Adipose tissue (tissue), 3 donors: ENCODE measurements around the gene ARFGAP2. TPM values are rescaled to one million over a fixed set of nuclear protein-coding genes. Genes with fewer than 3 reads are reported as not detected.

Experiments
- H3K27ac ChIP-seq: one replicate; pipeline ENCODE4 v1.5.1; 2013; ENCODE audit warnings: low read depth, low read length
- WGBS, 3 donors: extraction: QIAGEN DNeasy Blood & Tissue Kit; methylation state at CpG; one replicate each; pipeline ENCODE4 v1.1.7; 2013; 5-methylcytosine and 5-hydroxymethylcytosine counted together
- polyA plus RNA-seq, 3 donors: library from polyadenylated mRNA; stranded (reverse); fragments of 200-250 nt; gene quantifications; one replicate each; pipeline ENCODE4 v1.2.3, GENCODE V29; 2013
- donor health status: healthy with polysubstance abuse.
- donor health status: Bipolar disorder and iron deficiency.
- donor health status: healthy.

ARFGAP2 gene
- polyA plus RNA-seq, 3 donors: 50.7 to 79.0 (median 65.3) TPM

DNA sequence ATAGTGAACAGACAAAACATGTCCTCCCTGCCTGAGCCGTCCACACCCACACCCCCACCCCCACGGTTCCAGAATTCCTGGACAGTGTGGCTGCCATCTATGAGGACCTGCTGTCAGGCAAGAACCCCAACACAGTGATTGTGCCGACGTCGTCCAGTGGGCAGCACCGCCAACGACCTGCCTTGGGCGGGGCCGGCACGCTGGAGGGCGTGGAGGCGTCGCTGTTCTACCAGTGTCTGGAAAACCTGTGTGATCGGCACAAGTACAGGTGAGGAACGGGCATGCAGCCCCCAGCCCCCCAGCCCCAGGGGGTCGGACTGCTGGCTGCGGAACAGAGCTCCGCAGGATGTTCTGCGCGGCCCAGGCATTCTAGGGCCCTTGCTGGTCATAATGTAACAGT is 19.7 kb downstream of the ARFGAP2 start:
- no peak overlapping the region for H3K27ac ChIP-seq
- 90 to 91% (median 91%) methylated on average over 20 of the region's 20 CpGs for WGBS, 3 donors

DNA sequence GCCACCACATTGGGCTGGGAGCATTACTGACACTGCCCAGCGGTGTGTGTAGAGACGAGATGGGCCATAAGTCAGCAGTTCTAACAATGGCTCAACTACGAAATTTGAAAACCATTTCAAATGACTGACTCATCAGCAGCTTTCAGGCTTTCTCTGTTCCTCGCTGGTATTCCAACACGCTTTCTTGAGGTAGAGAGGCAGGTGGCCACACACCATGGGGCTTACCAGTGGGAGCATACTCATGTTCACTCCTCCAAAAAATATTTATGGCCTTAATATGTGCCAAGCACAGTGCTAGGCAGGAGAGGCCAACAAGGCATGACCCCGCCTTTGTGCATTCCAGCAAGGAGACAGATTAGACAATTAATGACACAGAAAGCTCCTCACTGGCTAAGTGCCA is 20.3 kb downstream of the ARFGAP2 start:
- no peak overlapping the region for H3K27ac ChIP-seq
- WGBS, 3 donors: 89 to 95% (median 92%) methylated on average over 6 of the region's 6 CpGs

DNA sequence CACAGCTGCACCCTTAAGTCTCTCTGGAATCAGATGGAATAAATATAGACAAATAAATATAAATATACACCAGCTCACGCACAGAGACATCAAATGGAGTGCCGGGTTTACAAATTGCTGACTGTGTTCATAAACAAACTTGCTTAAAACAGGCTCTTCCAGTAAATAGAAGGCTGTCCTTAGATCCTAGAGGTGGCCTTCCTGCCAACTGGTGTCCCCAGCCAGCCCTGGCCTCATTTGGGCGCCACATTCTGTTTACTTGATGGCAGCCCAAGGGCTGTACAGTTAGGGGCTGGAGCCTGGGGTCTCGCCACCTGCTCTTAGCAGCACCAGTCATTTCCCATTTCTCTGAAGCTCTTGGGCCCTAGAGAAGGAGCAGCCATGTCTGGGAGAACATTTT is 20.8 kb downstream of the ARFGAP2 start:
- 78 to 94% (median 88%) methylated on average over 4 of the region's 4 CpGs for WGBS, 3 donors
- H3K27ac ChIP-seq: no peak overlapping the region

DNA sequence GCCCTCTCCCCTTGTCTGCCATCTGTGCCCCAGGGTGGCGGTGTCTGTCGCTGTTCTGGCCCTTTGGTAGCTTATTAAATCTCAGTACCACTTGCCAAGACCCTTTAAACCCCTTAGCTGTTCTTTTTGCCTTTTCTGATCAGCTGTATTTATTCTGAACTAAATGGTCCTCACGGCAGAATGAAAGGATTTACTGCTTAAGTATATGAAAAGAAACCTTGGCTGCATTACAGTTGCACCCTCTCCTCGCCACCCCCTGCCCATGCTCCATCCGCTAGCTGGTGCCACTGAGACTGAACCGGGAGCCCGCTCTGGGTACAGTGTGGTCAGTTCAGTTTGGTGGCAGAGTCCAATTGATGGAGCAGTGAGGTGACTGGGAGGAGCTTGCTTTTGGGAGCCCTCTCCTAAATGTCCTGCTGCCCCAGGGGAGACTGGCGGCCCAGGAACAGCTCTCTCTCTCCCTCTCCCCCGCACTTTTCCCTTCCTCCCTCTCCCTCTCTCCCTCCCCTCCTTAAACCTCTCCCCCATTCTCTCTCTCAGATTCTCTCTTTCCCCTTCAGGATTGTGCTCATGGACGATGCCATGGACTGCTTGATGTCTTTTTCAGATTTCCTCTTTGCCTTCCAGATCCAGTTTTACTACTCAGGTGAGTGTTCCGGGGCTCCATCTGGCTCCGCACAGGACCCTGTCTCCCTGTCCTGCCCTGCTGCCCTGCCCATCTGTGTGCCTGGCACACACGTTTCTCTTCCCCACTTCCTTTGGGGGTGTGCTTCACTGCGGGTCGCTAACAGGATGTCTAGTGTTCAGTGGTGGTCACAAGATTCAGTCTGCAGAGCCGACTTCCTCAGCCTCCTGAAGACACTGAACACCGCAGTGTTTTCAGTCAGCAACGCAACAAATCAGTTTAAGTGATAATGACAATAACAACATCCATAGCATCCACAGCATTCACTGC is 21.8 kb downstream of the ARFGAP2 start:
- 55 to 79% (median 62%) methylated on average over 18 of the region's 18 CpGs for WGBS, 3 donors
- no peak overlapping the region for H3K27ac ChIP-seq

DNA sequence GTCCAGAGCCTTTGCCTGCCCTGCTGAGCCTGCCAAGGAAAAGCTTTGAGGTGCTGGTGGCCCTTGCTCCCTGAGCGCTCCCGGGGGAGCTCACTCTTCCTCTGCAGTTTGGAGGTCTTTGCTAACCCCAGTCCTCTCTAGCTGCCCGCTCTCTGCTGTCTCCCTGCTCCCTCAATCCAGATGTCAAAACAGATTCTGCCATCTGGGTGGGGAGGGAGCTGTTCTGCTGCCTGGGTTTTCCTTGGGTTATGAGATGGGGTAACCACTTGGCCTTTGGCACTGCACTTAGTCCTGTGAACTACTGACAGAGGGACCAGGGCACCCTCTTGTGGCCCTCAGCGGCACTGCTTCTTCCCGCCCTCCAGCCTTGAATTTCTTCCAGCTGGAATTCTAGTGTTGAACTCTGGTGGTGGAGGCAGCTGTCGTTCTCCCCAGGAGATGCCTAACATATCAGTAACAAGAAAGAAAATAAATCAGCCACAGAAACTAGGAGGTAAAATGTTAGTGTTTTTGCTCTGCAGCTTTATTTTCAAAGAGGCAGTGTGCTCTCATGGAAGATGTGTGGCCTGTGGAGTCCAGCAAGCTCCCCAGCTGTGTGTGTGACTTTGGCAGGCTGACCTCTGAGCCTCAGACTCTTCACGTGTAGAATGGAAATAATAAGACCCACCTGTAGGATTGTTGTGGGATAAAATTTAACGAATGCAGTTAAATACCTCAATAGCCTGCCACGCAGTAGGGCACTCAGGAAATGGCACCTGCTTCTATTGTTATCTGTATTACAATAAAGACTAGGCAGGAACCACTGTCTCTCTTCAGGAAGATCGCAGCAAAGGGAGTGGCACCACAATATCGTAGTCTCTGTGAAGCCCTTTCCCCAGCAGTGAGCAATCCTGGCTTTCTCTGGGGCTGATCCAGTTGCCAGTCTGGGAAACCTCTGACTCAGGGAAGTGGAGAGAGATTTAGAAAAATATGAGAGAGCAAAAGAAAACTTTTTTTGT is 23.4 kb downstream of the ARFGAP2 start:
- no peak overlapping the region for H3K27ac ChIP-seq
- WGBS, 3 donors: 32 to 46% (median 45%) methylated on average over 11 of the region's 11 CpGs

- 72 to 84% (median 81%) methylated on average over 16 of the region's 16 CpGs for WGBS, 3 donors
- no peak overlapping the region for H3K27ac ChIP-seq
These were observed 24.3 kb downstream of the ARFGAP2 start for GRCh38 chr11:47152126-47152952.

- 49 to 73% (median 70%) methylated on average over 2 of the region's 2 CpGs for WGBS, 3 donors
- H3K27ac ChIP-seq: no peak overlapping the region
These were observed 26.9 kb downstream of the ARFGAP2 start for GRCh38 chr11:47149782-47150181.

DNA sequence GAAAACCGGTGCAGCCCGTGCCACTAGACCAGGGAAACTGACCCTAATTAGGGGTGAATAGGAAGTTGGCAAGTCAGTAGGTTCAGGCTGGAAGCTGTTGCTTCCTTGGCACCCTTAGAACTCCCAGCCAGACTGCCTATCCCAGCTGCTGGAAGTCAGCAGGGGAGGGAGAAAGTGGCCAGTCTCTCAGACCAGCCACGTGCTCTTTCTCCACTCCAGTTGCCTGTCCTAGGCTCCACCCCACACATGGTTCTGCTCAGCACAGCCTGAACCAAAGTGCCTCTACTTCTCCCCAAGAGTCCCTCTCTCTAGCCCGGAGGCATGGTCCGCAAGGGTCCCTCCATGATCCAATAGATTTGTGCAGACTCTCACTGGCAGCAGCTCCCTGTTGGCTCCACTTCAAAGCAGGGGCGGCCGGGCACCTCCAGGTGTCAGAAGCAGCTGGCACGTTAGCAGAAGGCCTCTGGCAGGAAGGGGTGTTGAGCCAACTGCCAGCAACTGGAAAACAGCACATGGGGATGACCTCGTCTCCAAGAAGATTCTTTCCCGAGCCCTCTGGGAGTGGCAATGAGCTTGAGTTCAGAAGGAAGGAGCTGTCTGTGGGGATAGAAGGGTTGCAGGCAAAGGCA is 27.7 kb downstream of the ARFGAP2 start:
- 29 to 67% (median 63%) methylated on average over 10 of the region's 10 CpGs for WGBS, 3 donors
- H3K27ac ChIP-seq: no peak overlapping the region

DNA sequence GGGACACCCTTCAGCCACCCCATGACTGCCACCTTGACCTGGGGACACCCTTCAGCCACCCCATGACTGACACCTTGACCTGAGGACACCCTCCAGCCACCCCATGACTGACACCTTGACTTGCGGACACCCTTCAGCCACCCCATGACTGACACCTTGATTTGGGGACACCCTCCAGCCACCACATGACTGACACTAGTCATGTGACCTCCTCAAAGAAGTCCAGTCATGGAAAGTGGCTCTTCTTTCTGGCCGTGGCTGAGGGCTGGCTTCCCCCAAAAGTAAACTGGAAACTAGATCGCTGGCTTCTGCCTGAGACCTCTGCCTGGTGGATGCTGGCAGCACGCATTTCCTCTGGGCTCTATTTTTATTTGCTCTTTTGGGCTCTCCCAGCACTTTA is 28.4 kb downstream of the ARFGAP2 start:
- H3K27ac ChIP-seq: no peak overlapping the region
- WGBS, 3 donors: 55 to 93% (median 87%) methylated on average over 4 of the region's 4 CpGs

DNA sequence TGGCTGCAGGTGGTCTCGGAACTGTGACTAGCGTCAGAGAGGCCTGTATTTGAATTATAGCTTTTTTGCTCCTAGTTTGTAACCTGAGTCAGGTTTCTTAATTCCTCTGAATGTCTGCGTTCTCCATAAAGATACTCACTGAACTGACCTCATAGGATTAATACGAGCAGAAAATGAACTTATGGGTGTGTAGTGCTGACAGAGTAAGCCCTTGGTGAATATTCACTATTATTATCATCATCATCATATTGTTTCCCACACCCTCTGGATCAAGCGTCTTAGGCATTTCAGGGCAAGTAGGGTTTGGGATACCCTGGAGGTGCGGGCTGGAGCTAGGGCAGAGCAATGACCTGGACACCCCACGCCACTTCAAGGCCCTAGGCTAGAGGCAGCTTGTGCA is 29.0 kb downstream of the ARFGAP2 start:
- H3K27ac ChIP-seq: no peak overlapping the region
- WGBS, 3 donors: 96 to 97% (median 97%) methylated on average over 7 of the region's 7 CpGs

DNA sequence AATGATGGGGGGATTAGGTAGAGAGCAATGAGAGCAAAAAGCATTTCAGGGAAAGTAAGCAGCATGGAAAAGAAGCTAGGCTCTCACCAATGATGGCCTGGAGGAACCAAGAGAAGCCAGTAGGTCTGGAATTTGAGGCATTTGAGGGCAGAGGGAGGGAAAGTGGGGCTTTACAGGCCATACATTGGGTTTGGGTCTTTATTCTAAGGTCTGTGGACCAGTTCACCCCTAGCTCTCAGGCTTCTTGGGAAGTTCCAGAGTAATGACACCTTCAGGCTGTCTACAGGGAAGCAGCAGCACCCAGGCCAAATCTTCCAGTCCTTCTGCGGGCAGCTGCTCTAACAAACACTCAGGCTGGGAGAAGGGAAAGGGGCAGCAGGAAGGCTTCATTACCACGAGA is 29.4 kb downstream of the ARFGAP2 start:
- H3K27ac ChIP-seq: no peak overlapping the region
- 79 to 92% (median 91%) methylated on average over 2 of the region's 2 CpGs for WGBS, 3 donors

DNA sequence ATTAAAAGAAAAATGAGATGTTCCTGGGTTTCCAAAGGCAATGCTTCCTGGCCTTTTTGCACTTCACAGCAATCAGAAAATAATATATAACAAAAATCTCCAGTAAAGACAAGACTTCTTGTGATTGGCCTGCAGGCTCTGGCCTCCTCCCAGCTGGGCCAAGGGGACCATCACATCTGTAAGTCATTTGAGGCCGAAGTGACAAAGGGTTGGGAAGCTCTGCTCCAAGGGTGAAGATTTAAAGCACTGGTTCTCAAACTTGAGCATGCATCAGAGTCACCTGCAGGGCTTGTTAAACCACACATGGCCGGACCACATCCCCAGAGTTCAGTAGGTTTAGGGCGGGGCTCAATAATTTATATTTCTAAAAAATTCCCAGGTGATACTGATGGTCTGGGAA is 32.1 kb downstream of the ARFGAP2 start:
- WGBS, 3 donors: 85 to 91% (median 85%) methylated on average over 3 of the region's 3 CpGs
- no peak overlapping the region for H3K27ac ChIP-seq

GRCh38 chr11:47143322-47143721 is 33.4 kb downstream of the ARFGAP2 start:
- no peak overlapping the region for H3K27ac ChIP-seq
- WGBS, 3 donors: 50 to 81% (median 67%) methylated on average over 3 of the region's 3 CpGs

- WGBS, 3 donors: 58 to 90% (median 84%) methylated on average over 4 of the region's 4 CpGs
- no peak overlapping the region for H3K27ac ChIP-seq
These were observed 36.8 kb downstream of the ARFGAP2 start for GRCh38 chr11:47139878-47140277.

DNA sequence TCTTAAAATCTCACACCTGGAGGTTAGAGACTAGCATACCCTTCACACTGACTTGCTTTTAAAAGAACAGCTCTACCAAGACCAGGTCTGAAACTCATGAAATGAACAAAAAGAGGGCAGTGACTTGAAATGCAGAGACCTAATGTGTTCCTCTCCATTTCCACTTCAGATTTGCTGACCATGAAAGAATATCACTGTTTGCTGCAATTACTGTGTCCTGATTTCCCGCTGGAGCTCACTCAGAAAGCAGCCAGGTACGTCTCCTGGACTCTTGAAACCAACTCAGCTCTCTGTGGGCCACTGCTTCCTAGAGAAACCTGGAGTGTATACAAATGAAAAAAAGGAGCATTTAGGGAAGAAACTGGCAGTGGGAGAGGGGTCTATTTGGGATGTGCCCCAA is 39.2 kb downstream of the ARFGAP2 start:
- H3K27ac ChIP-seq: no peak overlapping the region
- WGBS, 3 donors: 91 to 99% (median 92%) methylated on average over 2 of the region's 2 CpGs

DNA sequence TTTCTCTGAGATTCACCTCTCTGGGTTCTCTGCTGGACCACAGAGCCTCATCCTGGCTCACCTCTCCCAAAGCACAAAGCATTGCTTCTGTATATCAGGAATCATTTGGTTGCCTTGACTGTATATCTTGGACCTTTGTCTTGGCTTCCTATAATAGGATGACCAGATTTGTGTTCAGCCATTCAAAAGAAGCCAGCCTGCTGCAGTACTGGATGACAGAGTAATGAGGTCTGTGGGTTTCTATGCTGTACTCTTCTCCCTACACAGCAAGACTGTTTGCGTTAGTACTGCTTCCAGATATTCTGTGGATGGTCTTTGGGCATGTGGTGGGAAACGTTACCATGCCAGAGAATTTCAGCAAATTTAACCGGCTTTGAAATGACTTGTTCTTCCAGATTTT is 39.8 kb downstream of the ARFGAP2 start:
- WGBS, 3 donors: 91 to 97% (median 97%) methylated on average over 3 of the region's 3 CpGs
- no peak overlapping the region for H3K27ac ChIP-seq

DNA sequence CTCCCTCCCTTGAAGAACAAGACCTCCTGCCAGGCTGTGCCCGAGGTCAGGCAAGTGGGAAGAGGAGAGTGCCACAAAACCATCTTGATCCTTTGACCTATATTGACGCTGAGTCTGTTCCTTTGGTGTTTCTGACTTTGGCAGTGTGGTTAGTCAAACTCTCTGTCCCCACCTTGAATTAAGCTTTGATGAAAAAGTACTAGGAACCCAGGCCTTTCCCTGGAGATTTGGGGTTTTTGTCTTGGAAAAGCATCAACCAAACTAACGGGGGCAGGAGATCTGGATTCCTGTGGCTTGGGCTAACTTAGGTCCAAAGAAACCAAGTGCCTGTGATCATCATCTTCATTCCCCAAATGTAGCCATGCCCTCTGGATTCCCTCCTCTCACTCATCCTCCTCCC is 40.4 kb downstream of the ARFGAP2 start:
- H3K27ac ChIP-seq: no peak overlapping the region
- 75 to 82% (median 76%) methylated on average over 3 of the region's 3 CpGs for WGBS, 3 donors

- WGBS, 3 donors: 39 to 89% (median 88%) methylated on average over 1 of the region's 1 CpG
- no peak overlapping the region for H3K27ac ChIP-seq
These were observed 43.7 kb downstream of the ARFGAP2 start for GRCh38 chr11:47132981-47133380.
